NOMO-1 (cell line): Measurements from ENCODE around the gene A3GALT2.

Experiments
- DNase-seq, 2 experiments: peaks; one replicate each; lab custom pipeline; 2025; ENCODE audit not compliant: unreplicated experiment in 2 of 2; lab: John Stamatoyannopoulos, UW

Gene A3GALT2

GRCh38 chr1:33274446-33274845 lies 46.5 kb downstream of the A3GALT2 start:
- no peak for DNase-seq

DNA sequence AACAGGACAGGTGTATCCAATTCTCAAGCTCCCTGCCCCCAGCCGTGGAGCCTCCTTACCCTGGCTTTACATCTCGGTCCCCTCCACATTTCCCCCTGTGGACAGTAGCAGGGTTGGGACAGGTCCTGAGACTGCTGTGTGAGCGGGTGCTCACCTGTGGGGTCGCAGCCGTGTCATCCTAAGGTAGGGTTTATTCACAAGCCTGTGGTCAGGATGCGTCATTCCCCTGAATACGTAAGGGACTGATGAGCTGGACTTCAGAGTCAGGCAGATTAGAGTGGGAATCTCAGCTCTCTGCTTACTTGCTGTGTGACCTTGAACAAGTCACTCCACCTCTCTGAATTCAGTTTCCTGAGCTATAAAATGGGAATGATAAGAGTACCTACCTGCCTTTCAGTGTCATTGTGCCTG lies 46.9 kb downstream of the A3GALT2 start:
- DNase-seq = no peak

GRCh38 chr1:33273406-33273805 lies 47.5 kb downstream of the A3GALT2 start:
- no peak for DNase-seq

- DNase-seq = no peak
These were observed 48.0 kb downstream of the A3GALT2 start for GRCh38 chr1:33272930-33273329.

GRCh38 chr1:33272509-33272908 lies 48.4 kb downstream of the A3GALT2 start:
- no peak for DNase-seq

GRCh38 chr1:33271666-33272505 lies 49.0 kb downstream of the A3GALT2 start:
- DNase-seq = no peak

- no peak for DNase-seq
These were observed 50.0 kb downstream of the A3GALT2 start for GRCh38 chr1:33270808-33271465.

GRCh38 chr1:33270379-33270778 lies 50.5 kb downstream of the A3GALT2 start:
- DNase-seq = no peak

DNA sequence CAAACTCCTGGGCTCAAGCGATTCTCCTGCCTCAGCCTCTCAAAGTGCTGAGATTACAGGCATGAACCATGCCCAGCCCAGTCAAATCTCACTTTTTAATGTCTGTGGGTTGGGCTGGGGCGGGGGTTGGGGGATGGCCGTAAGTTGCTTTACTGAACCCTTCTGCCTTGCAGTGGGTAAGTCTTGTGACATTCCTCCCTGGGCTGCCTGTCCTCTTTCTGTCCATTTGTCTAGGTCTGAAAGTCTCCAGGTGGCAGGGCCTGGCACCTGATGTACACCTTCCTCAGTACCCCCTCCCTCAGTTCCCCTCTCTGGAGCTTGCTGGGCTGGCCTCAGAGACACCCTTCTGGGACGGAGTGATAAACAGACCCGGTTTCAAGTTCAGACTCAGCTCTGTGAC lies 51.3 kb downstream of the A3GALT2 start:
- DNase-seq = no peak

- DNase-seq = no peak
These were observed 51.8 kb downstream of the A3GALT2 start for GRCh38 chr1:33268927-33269610.

DNA sequence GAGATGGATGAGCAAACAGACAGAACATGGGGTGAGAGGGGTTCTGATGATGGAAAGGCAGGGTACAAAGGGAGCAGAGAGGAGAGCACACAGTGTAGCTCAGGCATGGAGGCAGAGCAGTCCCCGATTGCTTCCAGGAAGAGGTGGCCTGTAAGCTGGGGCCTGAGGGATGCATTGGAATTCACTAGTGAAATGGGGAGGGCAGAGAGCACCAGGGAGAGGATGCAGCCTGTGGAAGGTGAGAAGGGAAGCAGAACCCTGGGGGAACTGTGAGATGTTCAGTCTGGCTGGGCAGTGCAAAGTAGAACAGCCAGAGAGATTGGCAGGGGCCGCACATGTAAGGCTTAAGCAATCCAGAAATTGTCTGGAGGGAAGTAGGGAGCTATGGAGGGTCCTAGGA lies 52.4 kb downstream of the A3GALT2 start:
- DNase-seq = no peak

DNA sequence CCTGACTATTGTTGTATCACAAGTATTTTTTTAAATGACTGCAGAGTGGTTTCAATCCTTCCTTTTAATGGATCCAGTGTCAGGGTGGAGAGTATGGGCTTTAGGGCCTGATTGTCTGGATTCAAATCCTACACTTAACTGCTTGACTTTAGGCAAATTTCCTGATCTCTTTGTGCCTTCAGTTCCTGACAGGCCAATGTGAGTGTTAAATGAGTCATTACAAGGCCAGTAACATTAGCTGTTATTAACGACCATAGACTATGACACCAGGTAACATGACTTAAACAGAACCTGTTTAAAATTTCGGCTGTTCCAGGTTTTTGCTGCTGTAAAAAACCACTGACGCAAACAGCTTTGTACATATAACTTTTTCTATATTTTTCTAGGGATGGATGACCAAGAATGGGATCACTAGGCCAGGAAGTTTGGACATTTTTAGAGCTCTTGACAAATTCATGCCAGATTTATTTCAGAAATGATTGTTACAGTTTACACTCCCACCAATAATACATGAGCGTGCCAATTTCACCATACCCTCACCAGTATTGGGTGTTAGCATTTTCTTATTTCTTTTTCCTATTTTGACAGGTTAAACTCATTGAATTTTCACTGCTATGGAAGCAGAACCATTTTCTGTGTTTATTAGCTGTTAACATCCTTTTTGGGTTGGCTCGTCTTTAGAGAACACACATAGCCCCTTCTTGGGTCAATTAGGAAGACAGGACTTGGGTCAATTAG lies 53.3 kb downstream of the A3GALT2 start:
- no peak for DNase-seq

GRCh38 chr1:33266766-33267165 lies 54.1 kb downstream of the A3GALT2 start:
- DNase-seq = no peak

GRCh38 chr1:33265780-33266605 lies 54.9 kb downstream of the A3GALT2 start:
- DNase-seq = no peak

GRCh38 chr1:33263890-33264504 lies 56.9 kb downstream of the A3GALT2 start:
- no peak for DNase-seq

- no peak for DNase-seq
These were observed 59.6 kb downstream of the A3GALT2 start for GRCh38 chr1:33261344-33261743.

DNA sequence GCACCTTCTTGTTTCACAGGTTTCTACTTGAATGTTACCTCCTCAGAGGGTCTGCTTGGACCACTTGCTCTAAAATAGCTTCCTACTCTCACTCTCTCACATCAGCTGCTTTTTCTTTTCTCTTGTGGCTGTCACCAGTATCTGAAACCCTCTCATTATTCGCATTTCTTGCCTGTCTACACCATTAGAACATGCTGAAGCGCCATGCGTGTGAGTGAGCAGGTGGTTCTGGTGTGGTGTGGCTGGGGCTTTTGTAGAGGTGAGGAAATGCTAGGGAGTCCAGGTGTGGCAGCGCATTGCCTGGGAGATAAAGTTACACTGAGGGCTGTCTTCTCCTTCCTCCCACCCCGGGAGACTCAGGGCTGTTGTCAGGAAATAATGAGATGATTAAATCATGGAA lies 60.5 kb downstream of the A3GALT2 start:
- DNase-seq = no peak

GRCh38 chr1:33259879-33260278 lies 61.0 kb downstream of the A3GALT2 start:
- no peak for DNase-seq

DNA sequence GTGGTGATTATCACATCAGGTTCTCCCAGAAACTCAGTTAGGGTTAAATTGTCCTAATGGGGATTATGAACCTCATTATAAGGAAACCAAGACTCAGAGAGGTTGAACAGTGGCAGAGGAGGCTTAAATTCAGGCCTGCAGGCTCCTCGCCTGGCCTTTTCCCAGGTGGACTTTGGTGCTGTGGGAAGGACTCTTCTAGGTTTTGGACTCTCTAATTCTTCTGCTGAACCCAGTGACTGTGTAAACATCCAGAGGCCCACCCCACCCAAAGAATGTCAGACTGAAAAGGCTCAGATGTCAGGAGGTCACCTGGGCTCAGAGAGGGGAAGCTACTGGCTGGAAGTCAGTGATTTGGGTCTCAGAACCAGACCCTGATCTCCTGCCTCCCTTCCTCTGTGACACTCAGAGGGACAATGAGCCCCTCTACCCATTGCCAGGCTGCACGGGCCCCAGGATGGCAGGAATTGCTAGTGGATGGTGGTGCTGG lies 62.1 kb downstream of the A3GALT2 start:
- no peak for DNase-seq
